Left lung (tissue), 10 donors: ENCODE results near the gene SLC26A2. TPM values are rescaled to one million over a fixed set of nuclear protein-coding genes. Genes with fewer than 3 reads are reported as not detected.

Experiments used
- ATAC-seq: fragments of 200-7000 bp; cut with Tn5 transposase; one replicate; pipeline ENCODE4 v1.9.1; 2020; ENCODE audit warnings: moderate library complexity
- DNase-seq, 4 donors: peaks; one replicate each; pipeline ENCODE4 v3.0.0-alpha.2; 2013 to 2020
- H3K27ac ChIP-seq, 2 donors: fragments of 200-600 bp; sonication (generic) in 1 of 2; one replicate each; pipeline versions ENCODE4 v1.5.0 to v1.8.0; 2020 to 2021
- H3K27me3 ChIP-seq, 2 donors: fragments of 200-600 bp; sonication (generic) in 1 of 2; one replicate each; pipeline versions ENCODE4 v1.5.0 to v1.8.0; 2020 to 2021
- H3K36me3 ChIP-seq, 2 donors: fragments of 200-600 bp; sonication (generic) in 1 of 2; one replicate each; pipeline versions ENCODE4 v1.5.0 to v1.8.0; 2020 to 2021
- H3K4me1 ChIP-seq, 2 donors: fragments of 200-600 bp; one replicate each; pipeline ENCODE4 v1.8.0; 2021
- H3K4me3 ChIP-seq, 2 donors: fragments of 200-600 bp; sonication (generic) in 1 of 2; one replicate each; pipeline versions ENCODE4 v1.5.0 to v1.8.0; 2020 to 2021; ENCODE audit warnings: mild to moderate bottlenecking in 1 of 2
- H3K9me3 ChIP-seq, 2 donors: fragments of 200-600 bp; sonication (generic) in 1 of 2; one replicate each; pipeline versions ENCODE4 v1.5.0 to v1.8.0; 2020 to 2021
- intact Hi-C, 2 donors: fragments of 100-400 bp; cut with DNase I; formaldehyde crosslinking; loops; one replicate each; pipeline versions ENCODE4 v1.11.2 to v1.14.2; 2022
- polyA plus RNA-seq, 6 donors: library from polyadenylated mRNA; unstranded; fragments of 120-200 nt; gene quantifications; one replicate each; pipeline ENCODE4 v1.2.1, GENCODE V29; 2013; ENCODE audit not compliant: insufficient read length in 6 of 6
- total RNA-seq, 2 donors: library from RNA; stranded (reverse); fragmentation: NEBNext Ultra II Directional; extraction: Animal tissue kit (Norgen Biotek cat#: 25700); gene quantifications; one replicate each; pipeline ENCODE4 v1.2.1, GENCODE V29; 2021
- TF ChIP-seq, protein P1 (sequence below), 2 donors: fragments of 200-600 bp; sonication (generic) in 1 of 2; IDR thresholded peaks; one replicate each; pipeline versions ENCODE4 v1.5.0 to v1.8.0; 2021; ENCODE audit warnings: antibody characterized with exemption in 2 of 2
- donor health status: DM: no; HTN: yes; CAD: no.
- donor health status: DM: no; HTN: no; CAD: no.

SLC26A2 gene
- total and polyA plus RNA-seq, 8 donors, result 14.3 to 23.6 (median 21.6) TPM

DNA sequence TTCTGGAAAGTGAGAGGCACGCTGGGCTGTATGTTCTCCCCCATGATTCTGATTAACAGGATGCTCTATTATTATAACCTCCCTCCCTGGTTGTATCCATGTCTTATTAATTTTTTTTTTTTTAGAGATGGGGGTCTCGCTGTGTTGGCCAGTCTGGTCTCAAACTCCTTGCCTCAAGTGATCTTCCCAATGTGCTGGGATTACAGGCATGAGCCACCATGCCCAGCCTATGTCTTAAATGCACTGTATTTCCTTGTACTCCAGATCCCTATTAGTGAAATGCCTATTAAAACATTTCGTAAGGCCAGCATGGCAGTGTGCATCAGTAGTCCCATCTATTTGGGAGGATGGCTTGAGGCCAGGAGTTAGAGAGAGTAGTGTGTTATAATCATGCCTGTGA lies 32.9 kb downstream of the SLC26A2 start:
- intact Hi-C loops, result loop anchor here in 1 of 2 donors (10.0 kb wide), 1 partner anchor 359 kb away; no protein-coding TSS in a partner anchor
- Histone ChIP-seq H3K9me3 (no peaks in the 10 kb centered on the region), H3K27ac (no peak overlapping the region), H3K27me3 (no peaks in the 10 kb centered on the region), H3K4me1 (no peaks in the 10 kb centered on the region), H3K36me3 (peaks cover 0 to 18% of the 10 kb centered on the region in 2 donors), H3K4me3 (no peak overlapping the region)
- ATAC-seq (no peak), DNase-seq (no peak)
- TF ChIP-seq, protein P1, sequence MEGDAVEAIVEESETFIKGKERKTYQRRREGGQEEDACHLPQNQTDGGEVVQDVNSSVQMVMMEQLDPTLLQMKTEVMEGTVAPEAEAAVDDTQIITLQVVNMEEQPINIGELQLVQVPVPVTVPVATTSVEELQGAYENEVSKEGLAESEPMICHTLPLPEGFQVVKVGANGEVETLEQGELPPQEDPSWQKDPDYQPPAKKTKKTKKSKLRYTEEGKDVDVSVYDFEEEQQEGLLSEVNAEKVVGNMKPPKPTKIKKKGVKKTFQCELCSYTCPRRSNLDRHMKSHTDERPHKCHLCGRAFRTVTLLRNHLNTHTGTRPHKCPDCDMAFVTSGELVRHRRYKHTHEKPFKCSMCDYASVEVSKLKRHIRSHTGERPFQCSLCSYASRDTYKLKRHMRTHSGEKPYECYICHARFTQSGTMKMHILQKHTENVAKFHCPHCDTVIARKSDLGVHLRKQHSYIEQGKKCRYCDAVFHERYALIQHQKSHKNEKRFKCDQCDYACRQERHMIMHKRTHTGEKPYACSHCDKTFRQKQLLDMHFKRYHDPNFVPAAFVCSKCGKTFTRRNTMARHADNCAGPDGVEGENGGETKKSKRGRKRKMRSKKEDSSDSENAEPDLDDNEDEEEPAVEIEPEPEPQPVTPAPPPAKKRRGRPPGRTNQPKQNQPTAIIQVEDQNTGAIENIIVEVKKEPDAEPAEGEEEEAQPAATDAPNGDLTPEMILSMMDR (IDR thresholded peaks at IDR 0.05), result no peak

DNA sequence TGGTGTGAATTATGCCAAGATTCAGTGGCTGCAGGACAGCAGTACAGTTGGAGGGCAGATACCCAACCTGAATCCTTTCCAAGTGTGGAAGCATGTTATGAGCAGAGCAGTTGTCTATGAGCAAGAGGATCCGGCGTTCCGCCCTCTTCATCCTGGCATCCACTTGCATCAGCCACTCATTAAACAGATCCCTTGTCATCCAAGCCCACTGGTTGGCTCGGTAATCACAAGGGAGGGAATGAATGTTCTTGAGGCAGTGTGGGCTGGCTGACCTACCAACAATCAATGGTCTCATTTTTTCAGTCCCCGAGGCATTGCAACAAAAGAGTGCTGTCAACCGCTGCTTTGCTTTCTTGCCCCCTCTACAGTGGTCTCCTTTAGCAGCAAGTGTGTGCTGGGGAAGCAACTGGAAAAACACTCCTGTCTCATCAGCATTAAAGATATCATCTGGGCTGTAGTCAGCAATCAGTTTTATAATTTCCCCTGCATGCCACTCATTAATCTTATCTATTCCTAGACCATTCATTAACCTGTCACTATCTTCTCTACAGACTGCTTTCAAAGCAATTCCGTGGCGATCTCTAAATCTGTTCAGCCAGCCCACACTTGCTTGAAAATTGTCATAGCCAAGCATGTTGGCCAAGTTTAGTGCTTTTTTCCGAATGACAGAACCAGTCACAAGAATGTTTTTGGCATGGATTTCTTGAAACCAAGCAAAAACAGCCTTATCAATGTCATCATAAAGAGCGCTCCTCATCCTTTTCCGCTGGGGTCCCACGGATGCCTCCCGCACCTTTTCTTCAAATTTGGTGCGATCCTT lies 35.0 kb downstream of the SLC26A2 start:
- intact Hi-C loops, result loop anchor here in 1 of 2 donors (10.0 kb wide), 1 partner anchor 361 kb away; no protein-coding TSS in a partner anchor

GRCh38 chr5:149996205-149996890 lies 35.8 kb downstream of the SLC26A2 start:
- H3K9me3 ChIP-seq, result no peaks in the 10 kb centered on the region
- TF ChIP-seq, protein P1 (IDR thresholded peaks at IDR 0.05), result no peak
- no peak overlapping the region for H3K27ac ChIP-seq
- intact Hi-C loops, result loop anchor here in 1 of 2 donors (10.0 kb wide), 1 partner anchor 362 kb away; no protein-coding TSS in a partner anchor
- no peaks in the 10 kb centered on the region for H3K27me3 ChIP-seq
- peaks cover 0 to 18% of the 10 kb centered on the region in 2 donors for H3K36me3 ChIP-seq
- DNase-seq (peak in 1 of 4 donors; percentile 12), ATAC-seq (no peak)
- H3K4me1 ChIP-seq, result peaks cover 0 to 7% of the 10 kb centered on the region in 2 donors
- no peak overlapping the region for H3K4me3 ChIP-seq

More for the DNA sequence above, 35.0 kb downstream of the SLC26A2 start:
- H3K9me3 ChIP-seq, result no peaks in the 10 kb centered on the region
- H3K4me1 ChIP-seq, result peaks cover 0 to 7% of the 10 kb centered on the region in 2 donors
- peaks cover 0 to 18% of the 10 kb centered on the region in 2 donors for H3K36me3 ChIP-seq
- no peak for ATAC-seq
- no peaks in the 10 kb centered on the region for H3K27me3 ChIP-seq
- H3K27ac ChIP-seq, result no peak overlapping the region
- no peak overlapping the region for H3K4me3 ChIP-seq
- no peak for DNase-seq
- TF ChIP-seq, protein P1 (IDR thresholded peaks at IDR 0.05), result no peak

- Histone ChIP-seq H3K4me3 (no peak overlapping the region), H3K36me3 (peaks cover 0 to 19% of the 10 kb centered on the region in 2 donors), H3K9me3 (no peaks in the 10 kb centered on the region), H3K27me3 (no peaks in the 10 kb centered on the region), H3K27ac (no peak overlapping the region), H3K4me1 (peaks cover 13 to 26% of the 10 kb centered on the region in 2 donors)
- ATAC-seq (no peak), DNase-seq (no peak)
- intact Hi-C loops, result loop anchor here in 1 of 2 donors (10.0 kb wide), 1 partner anchor 363 kb away; no protein-coding TSS in a partner anchor
- TF ChIP-seq, protein P1 (IDR thresholded peaks at IDR 0.05), result no peak
Observed at GRCh38 chr5:149998281-149998680, 37.7 kb downstream of the SLC26A2 start.
